ENCODE results near the gene INPP5J.

- no peak for TF ChIP-seq NR2F1 (conservative IDR thresholded peaks at IDR 0.05)
- TF ChIP-seq CTCF (IDR thresholded peaks at IDR 0.05 in 2 of 3, conservative IDR thresholded peaks at IDR 0.05 in 1 of 3; ENCODE audit: control insufficient read depth in 2 of 3, extremely low read depth in 1 of 3, insufficient read depth in 1 of 3, low read depth in 3 of 3, low read length in 3 of 3) = no peak
- TF ChIP-seq, protein P1, sequence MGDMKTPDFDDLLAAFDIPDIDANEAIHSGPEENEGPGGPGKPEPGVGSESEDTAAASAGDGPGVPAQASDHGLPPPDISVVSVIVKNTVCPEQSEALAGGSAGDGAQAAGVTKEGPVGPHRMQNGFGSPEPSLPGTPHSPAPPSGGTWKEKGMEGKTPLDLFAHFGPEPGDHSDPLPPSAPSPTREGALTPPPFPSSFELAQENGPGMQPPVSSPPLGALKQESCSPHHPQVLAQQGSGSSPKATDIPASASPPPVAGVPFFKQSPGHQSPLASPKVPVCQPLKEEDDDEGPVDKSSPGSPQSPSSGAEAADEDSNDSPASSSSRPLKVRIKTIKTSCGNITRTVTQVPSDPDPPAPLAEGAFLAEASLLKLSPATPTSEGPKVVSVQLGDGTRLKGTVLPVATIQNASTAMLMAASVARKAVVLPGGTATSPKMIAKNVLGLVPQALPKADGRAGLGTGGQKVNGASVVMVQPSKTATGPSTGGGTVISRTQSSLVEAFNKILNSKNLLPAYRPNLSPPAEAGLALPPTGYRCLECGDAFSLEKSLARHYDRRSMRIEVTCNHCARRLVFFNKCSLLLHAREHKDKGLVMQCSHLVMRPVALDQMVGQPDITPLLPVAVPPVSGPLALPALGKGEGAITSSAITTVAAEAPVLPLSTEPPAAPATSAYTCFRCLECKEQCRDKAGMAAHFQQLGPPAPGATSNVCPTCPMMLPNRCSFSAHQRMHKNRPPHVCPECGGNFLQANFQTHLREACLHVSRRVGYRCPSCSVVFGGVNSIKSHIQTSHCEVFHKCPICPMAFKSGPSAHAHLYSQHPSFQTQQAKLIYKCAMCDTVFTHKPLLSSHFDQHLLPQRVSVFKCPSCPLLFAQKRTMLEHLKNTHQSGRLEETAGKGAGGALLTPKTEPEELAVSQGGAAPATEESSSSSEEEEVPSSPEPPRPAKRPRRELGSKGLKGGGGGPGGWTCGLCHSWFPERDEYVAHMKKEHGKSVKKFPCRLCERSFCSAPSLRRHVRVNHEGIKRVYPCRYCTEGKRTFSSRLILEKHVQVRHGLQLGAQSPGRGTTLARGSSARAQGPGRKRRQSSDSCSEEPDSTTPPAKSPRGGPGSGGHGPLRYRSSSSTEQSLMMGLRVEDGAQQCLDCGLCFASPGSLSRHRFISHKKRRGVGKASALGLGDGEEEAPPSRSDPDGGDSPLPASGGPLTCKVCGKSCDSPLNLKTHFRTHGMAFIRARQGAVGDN (IDR thresholded peaks at IDR 0.05) = no peak
- TF ChIP-seq FOXM1 (IDR thresholded peaks at IDR 0.05; ENCODE audit: low read depth, low read length) = no peak
- TF ChIP-seq JUNB (IDR thresholded peaks at IDR 0.05) = no peak
Measured at GRCh38 chr22:31123292-31123602, 481 bp downstream of the INPP5J start.

All from GM12878 (cell line).